ENCODE measurements around the gene ASB6.

Gene ASB6

GRCh38 chr9:129624168-129624759, 17.7 kb downstream of the ASB6 start:
- DNase-seq = peak; percentile 81

DNA sequence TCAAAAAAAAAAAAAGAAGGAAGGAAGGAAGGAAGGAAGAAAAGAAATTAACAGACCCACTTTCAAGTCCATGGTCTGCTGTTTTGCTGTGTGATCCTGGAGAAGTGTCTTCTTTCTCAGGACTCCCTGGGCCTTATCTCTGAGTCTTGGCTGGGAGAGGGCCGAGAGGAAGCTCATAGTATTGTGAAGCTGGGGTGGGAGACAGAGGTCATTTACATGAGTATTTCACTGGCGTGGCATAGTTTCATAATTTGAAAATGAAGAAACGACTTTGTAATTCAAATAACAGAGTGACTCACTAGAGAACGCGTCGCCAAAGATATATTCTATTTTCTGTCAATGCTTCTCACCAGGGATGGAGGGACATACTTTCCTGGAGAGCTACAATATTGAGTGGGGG, 18.6 kb downstream of the ASB6 start:
- no peak for DNase-seq

GRCh38 chr9:129620669-129621295, 21.2 kb downstream of the ASB6 start, which contains the start of gene C9orf50:
TSS of gene C9orf50 (minus strand) at chr9:129621101. CDS start at chr9:129620574, 527 bp downstream.
- DNase-seq = no peak

DNA sequence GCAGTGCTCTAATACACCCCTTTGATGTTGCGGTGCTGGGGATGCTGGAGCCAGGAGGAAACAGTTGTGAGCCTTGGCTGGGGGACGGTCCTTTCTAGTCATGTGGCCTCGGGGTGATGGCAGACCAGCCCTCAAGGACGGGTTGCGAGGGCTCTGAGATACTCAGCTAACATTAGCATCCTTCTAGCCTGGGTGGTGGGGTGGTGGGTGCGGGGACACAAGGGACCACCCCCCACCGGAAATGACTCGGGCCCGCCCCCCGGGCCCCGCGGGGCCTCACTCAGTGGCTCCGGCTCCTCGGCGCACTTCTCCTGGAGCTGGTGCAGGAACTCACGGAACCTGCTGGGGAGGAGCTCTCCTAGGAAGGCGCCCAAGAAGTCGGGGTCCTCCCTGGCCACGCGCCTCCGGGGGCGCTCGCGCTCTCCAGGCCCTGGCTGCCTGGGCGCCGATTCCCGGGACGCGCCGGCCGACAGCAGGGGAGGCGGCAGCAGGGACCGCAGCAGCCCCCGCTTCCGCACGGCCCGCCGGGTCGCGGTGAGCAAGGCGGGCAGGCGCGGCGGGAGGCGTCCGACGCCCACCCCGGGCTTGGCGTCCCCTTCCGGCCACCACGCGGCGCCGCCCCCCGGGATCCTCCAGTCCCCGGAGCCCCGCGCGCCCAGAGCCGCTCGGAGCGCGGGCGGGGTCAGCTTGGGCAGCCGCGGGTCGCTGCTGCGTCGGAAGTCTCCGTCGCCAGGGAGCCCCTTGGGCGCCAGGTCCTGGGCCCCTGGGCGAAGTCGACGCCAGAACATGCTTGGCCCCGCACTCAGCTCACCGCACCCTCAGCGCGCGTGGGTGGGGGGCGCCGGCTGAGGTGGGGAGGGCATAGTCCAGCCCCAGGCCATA, 21.9 kb downstream of the ASB6 start:
- peak; percentile 69 for DNase-seq

DNA sequence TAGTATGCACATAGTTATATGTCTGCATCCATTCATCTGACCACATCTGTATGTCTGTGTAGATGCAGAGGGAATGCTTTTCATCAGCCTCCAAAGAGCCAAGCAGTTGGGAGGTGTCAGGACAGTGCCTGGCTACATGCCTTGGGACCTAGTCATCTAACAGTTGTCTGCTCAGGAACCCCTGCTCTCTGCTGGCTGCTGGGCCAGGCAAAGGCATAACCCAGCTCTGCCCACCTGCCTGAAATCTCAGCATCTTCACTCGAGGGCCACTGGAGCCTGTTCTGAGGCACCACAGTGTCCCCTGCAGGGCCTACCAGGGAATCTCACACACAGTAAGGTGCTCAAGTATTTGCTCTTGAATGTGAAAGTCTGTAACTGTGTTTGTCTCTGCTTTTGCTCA, 24.8 kb downstream of the ASB6 start:
- no peak for DNase-seq

- no peak for DNase-seq
These were observed 26.3 kb downstream of the ASB6 start for GRCh38 chr9:129615407-129616285.

DNA sequence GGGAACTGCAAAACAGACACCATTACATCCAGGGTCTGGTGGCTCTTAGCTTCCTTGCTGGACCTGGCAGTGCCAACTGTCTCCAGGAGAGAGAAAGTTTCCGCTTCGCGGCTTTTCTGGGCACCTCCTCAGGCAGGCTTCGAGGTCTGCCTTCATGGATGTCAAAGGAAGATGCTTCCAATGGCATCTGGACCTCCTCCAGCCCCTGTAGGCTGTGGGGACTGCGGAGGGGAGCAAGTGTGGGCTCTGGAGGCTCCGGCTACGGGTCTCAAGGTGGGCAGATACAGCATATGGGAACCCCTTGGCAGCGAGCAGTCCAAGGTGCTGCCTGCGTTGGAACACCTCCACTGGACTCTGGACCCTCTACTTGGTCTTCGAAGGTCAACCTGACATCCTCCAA, 27.0 kb downstream of the ASB6 start:
- no peak for DNase-seq

- no peak for DNase-seq
These were observed 28.3 kb downstream of the ASB6 start for GRCh38 chr9:129613520-129614175.

DNA sequence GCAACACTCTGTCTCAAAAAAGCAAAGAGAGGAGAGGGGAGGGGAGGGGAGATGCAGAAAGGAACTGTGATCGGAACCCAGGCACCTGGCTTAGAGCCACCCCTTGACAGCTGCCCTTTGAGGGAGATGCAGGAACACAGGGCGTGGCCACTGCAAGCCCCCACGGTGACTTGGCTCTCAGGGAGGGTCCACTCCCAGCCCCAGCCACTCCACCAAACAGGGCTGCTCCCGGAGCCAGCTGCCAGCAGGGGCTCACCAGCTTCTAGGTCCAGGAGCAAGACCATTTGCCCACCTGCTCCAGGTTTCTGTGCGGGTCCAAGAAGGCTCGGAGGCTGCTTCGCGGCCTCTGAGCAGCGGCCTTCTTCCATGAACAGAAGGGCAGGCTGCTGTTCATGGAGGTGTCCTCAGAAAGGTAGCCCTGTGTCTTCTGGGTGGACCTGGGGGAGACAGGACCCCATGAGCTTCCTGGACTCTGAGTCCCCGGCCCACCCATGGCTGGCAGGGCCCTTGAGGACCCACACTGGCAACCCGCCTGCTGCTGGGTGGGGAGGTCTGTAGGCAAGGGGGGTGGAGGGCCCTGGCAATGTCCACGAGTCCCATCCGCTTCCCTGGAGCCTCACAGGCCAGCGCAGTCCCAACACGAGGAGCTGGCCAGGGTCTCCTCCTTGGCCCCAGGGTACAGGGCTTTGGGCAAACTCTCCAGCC, 29.0 kb downstream of the ASB6 start:
- DNase-seq = no peak

GRCh38 chr9:129612123-129612522, 29.8 kb downstream of the ASB6 start:
- no peak for DNase-seq

DNA sequence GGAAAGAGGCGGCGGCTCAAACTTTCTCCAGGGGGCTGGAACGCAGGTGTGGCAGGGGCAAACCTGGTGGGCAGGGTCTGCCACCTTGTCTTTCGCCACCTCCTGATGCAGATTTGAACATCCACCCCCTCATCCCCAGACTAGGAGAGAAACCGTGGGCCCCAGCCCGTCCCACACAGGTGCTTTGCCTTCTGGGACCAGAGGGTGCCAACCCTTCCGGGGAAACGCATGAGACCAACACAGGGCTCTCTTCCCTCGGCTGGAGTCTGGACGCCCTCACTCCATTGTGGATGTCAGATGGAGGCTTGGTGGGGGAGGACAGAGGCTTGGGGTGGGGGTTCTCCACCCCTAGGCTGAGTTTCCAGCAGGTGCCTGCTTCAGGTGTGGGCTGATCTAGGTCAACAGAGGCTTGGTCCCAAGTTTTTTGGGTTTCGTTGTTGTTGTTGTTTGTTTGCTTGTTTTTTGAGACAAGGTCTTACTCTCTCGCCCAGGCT, 30.6 kb downstream of the ASB6 start:
- DNase-seq = no peak

DNA sequence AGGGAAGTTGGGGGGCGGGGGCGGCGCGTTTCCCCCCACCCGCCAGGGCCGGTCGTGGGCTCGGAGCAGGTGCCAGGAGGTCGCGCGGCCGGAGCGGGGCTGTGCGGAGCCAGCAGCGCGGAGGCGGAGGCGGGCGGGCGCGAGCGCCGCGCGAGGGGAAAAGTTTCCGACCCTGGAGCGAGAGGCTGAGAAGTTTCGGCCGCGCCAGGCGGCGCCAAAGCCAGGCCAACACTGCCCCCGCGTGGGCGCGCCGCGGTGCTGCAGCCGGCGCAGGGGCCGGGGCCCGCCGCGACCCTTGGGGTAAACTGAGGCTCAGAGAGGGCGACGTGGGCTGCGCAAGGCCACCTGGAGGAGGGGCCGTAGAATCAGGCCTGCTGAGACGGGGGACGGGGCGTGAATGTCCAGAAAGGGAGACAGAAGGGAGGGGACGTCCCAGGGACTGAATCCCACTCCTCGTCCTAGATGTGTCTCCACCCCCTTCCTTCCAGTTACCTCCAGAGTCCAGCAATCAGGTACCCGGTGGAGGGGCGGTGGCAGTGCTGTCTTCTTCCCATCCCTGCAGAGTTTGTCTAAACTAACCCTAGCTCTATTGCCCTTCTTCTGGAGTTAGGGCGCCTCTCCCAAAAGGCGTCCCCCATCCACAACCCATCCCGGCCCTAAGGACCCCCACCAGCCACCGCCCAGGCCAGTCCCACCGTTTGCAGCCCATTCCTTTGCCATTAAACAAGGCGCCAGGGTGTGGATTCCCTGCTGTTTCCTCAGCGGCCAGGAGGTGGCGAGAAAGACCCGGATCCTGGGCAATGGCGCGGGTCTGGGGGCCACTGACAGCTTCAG, 31.3 kb downstream of the ASB6 start:
- DNase-seq = peak; percentile 81

- DNase-seq = no peak
These were observed 31.8 kb downstream of the ASB6 start for GRCh38 chr9:129610213-129610472.

DNA sequence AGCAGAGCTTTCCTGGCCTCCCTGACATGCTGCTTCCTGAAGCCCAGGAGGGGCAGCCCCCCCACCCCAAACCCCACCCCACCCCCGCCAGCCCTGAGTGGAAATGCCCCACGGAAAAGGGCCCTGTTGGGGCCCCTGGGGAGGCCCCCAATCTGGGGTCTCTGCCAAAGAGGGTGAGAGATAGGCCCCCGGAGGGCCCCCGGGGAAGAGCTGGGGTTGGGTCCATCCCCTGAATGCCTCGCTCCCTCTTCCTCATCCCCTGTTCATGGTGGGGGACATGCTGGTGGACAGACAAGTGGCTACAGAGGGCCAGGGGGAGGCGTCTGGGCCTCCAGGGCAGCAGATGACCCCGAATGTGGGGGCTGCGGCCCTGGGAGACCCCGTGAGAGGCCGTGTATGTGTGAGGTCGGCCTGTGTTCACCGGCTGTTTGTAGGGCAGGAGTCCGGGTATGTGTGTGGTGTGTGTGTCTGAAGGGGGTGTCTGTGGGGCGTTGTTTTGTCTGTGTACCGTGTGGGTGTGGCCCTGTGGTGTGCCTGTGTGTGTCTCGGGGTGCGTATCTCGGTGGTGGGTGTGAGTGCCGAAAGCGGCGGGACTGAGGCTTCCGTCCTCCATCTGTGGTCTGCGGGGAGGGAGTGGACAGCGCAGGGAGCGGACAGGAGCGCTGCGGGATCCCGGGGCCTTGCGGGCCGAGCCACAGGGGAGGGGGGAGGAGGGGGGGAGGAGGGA, 32.3 kb downstream of the ASB6 start:
- DNase-seq = peak; percentile 74

DNA sequence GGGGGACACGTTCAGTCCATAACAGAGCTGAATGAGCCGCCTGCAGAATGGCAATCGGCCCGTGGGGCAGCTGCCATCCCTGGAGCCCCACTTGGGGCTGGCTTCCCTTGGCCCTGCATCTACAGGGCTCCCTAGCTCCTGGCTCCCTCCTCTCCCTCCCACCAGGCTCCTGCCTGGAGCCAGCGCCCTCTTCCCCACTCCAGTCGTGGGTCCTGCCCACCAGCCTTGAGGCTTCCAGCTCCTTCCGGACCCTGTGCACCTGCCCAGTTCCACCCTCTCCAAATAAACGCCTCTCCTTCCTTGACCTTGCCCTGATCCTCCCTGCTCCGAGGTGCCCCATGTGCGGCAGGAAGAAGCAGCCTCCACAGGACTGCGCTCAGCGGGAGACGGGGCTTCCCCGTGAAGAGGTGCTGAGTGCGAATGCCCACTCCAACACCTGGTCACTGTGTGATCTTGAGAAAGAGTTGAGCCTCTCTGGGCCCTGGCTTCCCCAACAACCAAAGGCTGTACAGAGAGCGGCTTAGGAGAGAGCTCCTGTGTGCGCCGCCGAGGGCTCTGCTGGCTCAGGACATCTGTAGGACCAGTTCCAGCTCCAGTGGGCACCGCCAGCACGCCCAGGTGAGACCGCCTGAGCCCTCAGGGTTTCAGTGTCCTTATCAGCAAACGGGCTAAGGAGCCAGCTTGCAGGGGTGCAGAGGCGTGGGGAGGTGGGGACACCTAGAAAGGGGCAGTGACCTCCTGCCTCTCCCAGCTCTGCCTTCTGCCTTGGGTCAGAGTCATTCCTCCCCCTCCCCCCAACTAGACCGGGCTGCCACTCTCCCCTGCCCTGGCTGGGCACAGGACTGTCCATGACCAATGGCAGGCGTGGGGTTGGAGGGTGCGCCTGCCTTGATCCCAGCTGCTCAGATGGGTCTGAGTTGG, 33.1 kb downstream of the ASB6 start:
- no peak for DNase-seq

GRCh38 chr9:129607027-129607387, 34.9 kb downstream of the ASB6 start:
- no peak for DNase-seq

DNA sequence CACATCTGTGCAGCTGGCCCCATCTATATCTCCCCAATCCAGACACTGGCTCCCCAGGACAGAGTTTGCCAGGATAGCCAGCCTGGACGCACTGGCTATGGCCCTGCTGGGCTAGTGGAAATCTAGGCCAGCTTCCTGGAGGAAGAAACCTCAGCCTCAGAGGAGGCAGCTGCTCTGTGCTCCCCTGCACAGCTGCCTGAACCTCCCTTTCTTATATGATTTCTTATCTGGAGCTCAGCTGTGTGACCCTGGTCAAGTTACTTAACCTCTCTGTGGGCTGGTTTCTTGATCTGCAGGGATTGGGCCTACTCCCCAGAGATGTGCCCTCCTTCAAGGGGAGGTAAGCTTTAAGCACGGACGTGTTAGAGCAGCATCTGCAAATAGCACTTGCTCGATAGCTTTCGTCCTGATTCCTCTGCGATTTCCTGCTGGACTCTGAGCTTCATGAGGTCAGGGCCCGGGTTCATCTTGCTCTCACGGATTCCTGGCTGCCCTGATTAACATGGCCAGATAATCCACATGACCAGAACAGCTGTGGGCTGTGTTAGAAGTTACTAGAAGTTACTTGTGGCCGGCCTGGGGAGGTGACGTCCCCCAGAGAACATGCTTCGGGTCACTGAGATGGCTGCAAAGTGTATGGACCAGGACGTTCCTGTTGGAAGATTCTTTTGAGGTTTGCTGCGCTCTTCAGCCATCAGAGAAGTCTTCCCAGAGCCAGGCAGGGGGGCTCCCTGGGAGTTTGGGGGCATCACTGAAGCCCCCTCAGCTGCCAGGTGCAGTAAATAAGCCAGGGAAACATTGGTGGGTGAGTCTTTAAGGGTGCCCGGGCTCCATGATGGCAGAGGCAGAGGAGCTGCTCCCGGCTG, 35.6 kb downstream of the ASB6 start:
- DNase-seq = no peak

DNA sequence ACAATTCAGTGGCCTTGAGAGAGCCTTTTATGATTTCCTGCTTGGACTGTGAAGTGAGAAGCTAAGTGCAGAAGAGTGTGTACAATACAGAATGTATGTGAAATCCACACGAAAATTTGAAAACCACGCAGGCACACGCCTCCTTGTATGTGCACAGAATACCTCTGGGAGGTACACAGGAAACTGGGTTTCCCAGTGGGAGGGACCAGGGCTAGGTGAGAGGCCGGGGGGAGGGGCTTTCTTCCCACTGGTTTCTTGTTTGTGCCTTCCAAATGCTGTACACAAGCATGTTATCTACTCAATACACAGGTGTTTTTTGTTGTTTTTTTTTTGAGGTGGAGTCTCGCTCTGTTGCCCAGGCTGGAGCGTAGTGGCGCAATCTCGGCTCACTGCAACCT, 37.2 kb downstream of the ASB6 start:
- DNase-seq = no peak

All from hematopoietic multipotent progenitor cell treated with erythropoietin and hydrocortisone succinate and interleukin-3 and kit ligand, for 4 days (in vitro differentiated cells).